ENCODE data around the gene FMO5.
A peak's percentile ranks its signal among the peaks of the same experiment; 100 is the strongest.
"Not testable (repeated sequence)": the region's sequence is repeated elsewhere in the genome, so short reads cannot be mapped to it uniquely, and the experiment has no call there.

Gene FMO5

GRCh38 chr1:147201786-147202185, 23.4 kb downstream of the FMO5 start:
- H3K4me3 ChIP-seq (ENCODE audit: low read depth, low read length): no peak overlapping the region
- no peak for TF ChIP-seq CTCF (IDR thresholded peaks at IDR 0.05; ENCODE audit: low read depth, low read length)

- no peak for TF ChIP-seq CTCF (IDR thresholded peaks at IDR 0.05; ENCODE audit: low read depth, low read length)
- no peak overlapping the region for H3K4me3 ChIP-seq (ENCODE audit: low read depth, low read length)
These were observed 23.9 kb downstream of the FMO5 start for GRCh38 chr1:147201276-147201675.

DNA sequence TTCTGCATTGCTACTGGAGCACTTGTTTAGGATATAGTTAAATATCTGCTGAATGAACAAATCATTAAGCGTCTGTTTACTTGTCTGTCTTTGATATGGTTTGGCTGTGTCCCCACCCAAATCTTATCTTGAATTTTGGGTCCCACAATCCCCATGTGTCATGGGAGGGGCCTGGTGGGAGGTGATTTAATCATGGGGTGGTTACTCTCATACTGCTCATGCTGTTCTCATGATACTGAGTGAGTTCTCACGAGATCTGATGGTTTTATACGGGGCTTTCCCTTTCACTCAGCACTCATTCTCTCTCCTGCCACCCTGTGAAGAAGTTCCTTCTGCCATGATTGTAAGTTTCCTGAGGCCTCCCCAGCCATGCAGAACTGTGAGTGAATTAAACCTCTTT, 27.8 kb downstream of the FMO5 start:
- H3K4me3 ChIP-seq (ENCODE audit: low read depth, low read length): not testable (repeated sequence)

GRCh38 chr1:147189514-147189913, 35.6 kb downstream of the FMO5 start:
- no peak for TF ChIP-seq CTCF (IDR thresholded peaks at IDR 0.05; ENCODE audit: low read depth, low read length)
- H3K4me3 ChIP-seq (ENCODE audit: low read depth, low read length): no peak overlapping the region

DNA sequence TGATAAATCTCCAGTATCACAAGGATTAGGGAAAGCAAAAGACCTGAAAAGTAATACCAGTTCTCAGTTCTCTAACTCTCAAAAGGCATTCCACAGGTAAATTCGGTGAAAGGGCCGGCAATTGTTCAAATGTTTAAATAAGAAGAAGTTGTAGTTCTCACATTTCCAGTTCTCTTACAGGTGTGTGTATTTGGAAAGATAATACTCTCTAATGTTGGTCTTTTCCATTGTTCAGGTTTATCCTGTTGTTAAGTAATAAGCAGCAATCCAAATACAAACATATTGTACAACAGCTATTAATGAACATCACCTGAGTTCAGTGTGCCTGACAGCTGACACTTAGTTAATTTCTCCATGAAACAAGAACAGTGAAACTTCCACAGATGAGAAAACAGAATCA, 39.7 kb downstream of the FMO5 start:
- no peak for TF ChIP-seq CTCF (IDR thresholded peaks at IDR 0.05; ENCODE audit: low read depth, low read length)
- H3K4me3 ChIP-seq (ENCODE audit: low read depth, low read length): no peak overlapping the region

- H3K4me3 ChIP-seq (ENCODE audit: low read depth, low read length): no peak overlapping the region
- no peak for TF ChIP-seq CTCF (IDR thresholded peaks at IDR 0.05; ENCODE audit: low read depth, low read length)
These were observed 47.3 kb downstream of the FMO5 start for GRCh38 chr1:147177611-147178380.

DNA sequence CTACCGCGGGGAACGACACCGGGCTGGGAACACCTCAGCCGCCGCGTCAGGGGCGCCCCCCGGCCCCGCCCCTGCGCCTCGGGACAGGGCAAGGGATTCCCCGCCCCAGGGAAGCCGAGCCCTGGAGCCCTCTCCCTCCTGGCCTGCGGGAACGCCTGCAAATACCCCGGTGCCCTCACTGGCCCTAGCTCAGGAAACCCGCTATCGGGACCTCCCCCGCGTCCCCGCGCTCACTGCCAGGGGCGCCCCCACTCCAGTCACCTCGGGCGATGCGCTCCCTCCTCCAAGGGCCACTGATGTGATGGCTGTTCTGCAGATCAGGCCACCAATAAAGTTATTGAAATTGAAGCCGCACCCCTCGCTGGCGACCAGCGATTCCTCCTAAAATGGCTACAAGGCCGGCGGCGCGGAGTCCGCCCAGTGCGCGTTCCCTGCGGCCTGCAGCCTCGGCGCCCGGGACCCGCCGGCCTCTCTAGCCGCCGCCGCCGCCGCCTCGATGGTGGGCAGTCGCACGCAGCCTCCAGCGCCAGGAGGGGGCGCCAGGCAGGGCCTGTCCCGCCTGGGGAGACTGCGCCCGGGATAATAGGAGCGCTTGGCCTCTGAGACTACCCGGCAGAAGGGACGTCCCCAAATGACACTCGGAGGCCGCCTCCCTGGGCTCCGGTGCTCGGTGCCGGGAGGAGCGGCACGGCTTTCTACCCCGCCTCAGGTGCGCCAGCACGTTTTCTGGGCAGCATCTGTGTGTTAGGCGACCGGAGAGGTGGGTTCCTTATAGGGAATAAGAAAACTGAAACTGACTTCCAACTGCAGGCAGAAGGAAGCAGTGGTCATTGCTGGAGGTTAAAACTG, 52.7 kb downstream of the FMO5 start, which contains the start of gene PRKAB2:
PRKAB2 (minus strand) TSS at position 303 of the 849 bp plus-strand sequence. CDS start 326 bp downstream, outside the sequence.
- H3K4me3 ChIP-seq (ENCODE audit: low read depth, low read length): peak within 1 kb of the TSS; percentile 96
- peak; percentile 69 for TF ChIP-seq CTCF (IDR thresholded peaks at IDR 0.05; ENCODE audit: low read depth, low read length)
